ENCODE data around the gene GFRA3.

The GFRA3 gene

DNA sequence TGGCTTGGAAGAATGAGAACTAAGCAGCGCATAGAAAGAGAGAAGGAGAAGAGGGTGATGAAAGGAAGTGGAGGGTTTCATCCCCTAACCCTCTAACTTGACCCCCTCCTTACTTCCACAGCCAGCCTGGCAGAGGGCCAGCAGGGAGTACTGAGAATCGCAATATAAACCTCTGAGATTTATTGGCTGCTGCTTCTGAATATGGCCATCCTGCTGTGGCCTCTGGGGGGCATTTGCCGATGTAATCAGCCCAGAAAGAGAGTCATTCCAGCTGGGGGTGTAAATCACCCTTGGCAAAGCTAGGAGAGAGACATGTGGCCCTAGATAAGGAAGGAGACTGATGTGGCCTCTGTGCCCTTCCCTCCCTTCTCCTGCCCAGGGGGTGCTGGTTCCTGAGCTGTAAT, 960 bp upstream of the GFRA3 start:
- TF ChIP-seq CTCF (IDR thresholded peaks at IDR 0.05; ENCODE audit: insufficient read depth, low read length, missing control alignments) = no peak
- ChIA-PET CTCF (interaction anchor here (1.5 to 2.9 kb wide), 3 partner anchors 8 to 76 kb away, joined by 3 to 18 read pairs (median 6); no protein-coding TSS in a partner anchor), POLR2A (interaction anchor here (0.7 to 1.5 kb wide), 2 partner anchors 45 to 190 kb away, joined by 3 read pairs; partner anchors contain the start of gene EGR1)
- no peak for DNase-seq (ENCODE audit: low read depth, low spot score)
- no peak overlapping the region for H3K4me3 ChIP-seq (ENCODE audit: low read depth, low read length)

DNA sequence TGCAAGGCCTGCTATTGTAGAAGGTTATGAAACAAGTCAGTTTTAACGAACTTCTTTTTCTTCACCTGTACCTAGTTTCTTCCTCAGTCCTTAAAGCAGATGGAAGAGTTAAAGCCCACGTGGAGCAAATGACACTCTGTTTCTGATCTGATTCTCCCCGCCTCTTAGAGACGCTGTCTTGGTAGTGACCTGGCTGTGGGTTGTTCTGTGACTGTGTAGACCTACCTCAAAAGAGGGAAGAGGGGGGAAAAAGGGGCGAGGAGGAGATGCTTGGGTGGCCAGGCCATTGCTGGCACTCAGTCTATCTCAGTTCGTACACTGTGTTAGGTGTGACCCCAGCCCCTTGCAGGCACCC, 610 bp downstream of the GFRA3 start:
- POLR2A ChIA-PET = no interaction called here
- TF ChIP-seq CTCF (IDR thresholded peaks at IDR 0.05; ENCODE audit: insufficient read depth, low read length, missing control alignments) = no peak
- DNase-seq (ENCODE audit: low read depth, low spot score) = no peak
- peak overlapping the region; percentile 43 for H3K4me3 ChIP-seq (ENCODE audit: low read depth, low read length)
- CTCF ChIA-PET = interaction anchor here (1.5 kb wide), 1 partner anchor 9 kb away, joined by 6 read pairs; no protein-coding TSS in a partner anchor

- no peak overlapping the region for H3K4me3 ChIP-seq (ENCODE audit: low read depth, low read length)
- ChIA-PET CTCF (interaction anchor here (1.0 kb wide), 1 partner anchor 50 kb away, joined by 3 read pairs; no protein-coding TSS in a partner anchor), POLR2A (no interaction called here)
- no peak for TF ChIP-seq CTCF (IDR thresholded peaks at IDR 0.05; ENCODE audit: insufficient read depth, low read length, missing control alignments)
- no peak for DNase-seq (ENCODE audit: low read depth, low spot score)
Measured at GRCh38 chr5:138272681-138273080, 1.7 kb downstream of the GFRA3 start.

DNA sequence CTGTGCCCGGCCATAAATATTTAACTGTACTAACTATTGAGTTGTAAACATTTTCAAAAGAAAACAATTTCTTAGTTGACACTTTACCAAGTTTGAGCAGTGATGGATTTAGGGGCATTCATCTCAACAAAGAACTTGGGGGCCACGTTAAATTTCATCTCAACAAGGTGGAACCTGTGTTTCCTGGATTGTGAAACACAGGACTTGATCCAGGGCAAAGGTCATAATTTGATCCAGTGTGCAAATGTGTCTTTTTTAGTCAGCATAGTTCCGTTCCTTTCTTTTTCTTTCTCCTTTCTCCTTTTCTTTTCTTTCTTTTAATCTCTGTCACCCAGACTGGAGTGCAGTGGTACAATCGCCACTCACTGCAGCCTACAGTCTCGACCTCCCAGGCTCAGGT, 3.1 kb downstream of the GFRA3 start:
- TF ChIP-seq CTCF (IDR thresholded peaks at IDR 0.05; ENCODE audit: insufficient read depth, low read length, missing control alignments) = no peak
- no peak for DNase-seq (ENCODE audit: low read depth, low spot score)
- POLR2A ChIA-PET = no interaction called here
- CTCF ChIA-PET = no interaction called here
- H3K4me3 ChIP-seq (ENCODE audit: low read depth, low read length) = no peak overlapping the region

- no peak overlapping the region for H3K4me3 ChIP-seq (ENCODE audit: low read depth, low read length)
- ChIA-PET CTCF (interaction anchor here (1.1 to 2.2 kb wide), 3 partner anchors 19 to 41 kb away, joined by 3 to 7 read pairs (median 4); no protein-coding TSS in a partner anchor), POLR2A (no interaction called here)
- DNase-seq (ENCODE audit: low read depth, low spot score) = no peak
- TF ChIP-seq CTCF (IDR thresholded peaks at IDR 0.05; ENCODE audit: insufficient read depth, low read length, missing control alignments) = no peak
Measured at GRCh38 chr5:138264183-138264582, 10.2 kb downstream of the GFRA3 start.

- DNase-seq (ENCODE audit: low read depth, low spot score) = no peak
- ChIA-PET POLR2A (no interaction called here), CTCF (interaction anchor here (0.8 to 2.2 kb wide), 4 partner anchors 11 to 40 kb away, joined by 3 to 7 read pairs (median 4); partner anchors contain the start of gene GFRA3)
- no peak overlapping the region for H3K4me3 ChIP-seq (ENCODE audit: low read depth, low read length)
- TF ChIP-seq CTCF (IDR thresholded peaks at IDR 0.05; ENCODE audit: insufficient read depth, low read length, missing control alignments) = no peak
Measured at GRCh38 chr5:138263581-138263980, 10.8 kb downstream of the GFRA3 start.

Data from AG04449 (cell line).